ENCODE measurements around the gene MOGAT2.
A peak's percentile ranks its signal among the peaks of the same experiment; 100 is the strongest.

MOGAT2 gene

GRCh38 chr11:75777461-75778110, 59.9 kb downstream of the MOGAT2 start:
- Histone ChIP-seq H3K4me1 (ENCODE audit: control insufficient read depth in 5 of 5, insufficient read depth in 5 of 5, low read length in 5 of 5) (peaks cover 3 to 92% (median 59%) of the 10 kb centered on the region in 5 donors), H3K36me3 (ENCODE audit: control insufficient read depth in 5 of 5, insufficient read depth in 5 of 5, low read length in 5 of 5) (peaks cover 0 to 79% (median 44%) of the 10 kb centered on the region in 5 donors), H3K9me3 (ENCODE audit: control insufficient read depth in 5 of 5, low read length in 5 of 5) (no peaks in the 10 kb centered on the region), H3K27me3 (ENCODE audit: control insufficient read depth in 5 of 5, insufficient read depth in 4 of 5, low read length in 5 of 5) (no peaks in the 10 kb centered on the region), H3K4me3 (ENCODE audit: low read depth in 1 of 5, low read length in 5 of 5) (no peak overlapping the region), H3K27ac (ENCODE audit: low read depth, low read length) (peak overlapping the region; percentile 96), H3K9ac (ENCODE audit: low read length in 5 of 5) (peak overlapping the region in 3 of 5 donors; percentile 5 to 54 (median 42))

DNA sequence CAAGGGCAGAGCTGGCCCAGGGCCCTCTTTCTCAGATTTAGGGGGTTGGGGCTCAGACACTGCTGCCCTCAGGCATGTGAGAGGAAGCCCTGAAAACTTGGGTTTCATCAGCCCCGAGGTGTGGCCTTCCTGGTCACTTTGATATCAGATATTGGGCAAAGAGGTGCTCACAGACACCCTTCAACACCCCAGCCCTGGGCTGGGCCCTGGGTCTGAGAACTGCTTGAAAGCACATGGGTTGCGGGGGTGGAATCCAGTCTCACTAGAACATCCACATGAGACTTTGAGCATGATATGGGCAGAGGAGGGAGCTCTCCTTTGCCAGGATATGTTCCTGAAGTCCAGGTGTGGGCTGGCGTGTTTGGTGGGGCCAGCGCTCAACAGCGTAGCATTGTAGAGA, 61.3 kb downstream of the MOGAT2 start:
- H3K4me1 ChIP-seq (ENCODE audit: control insufficient read depth in 5 of 5, insufficient read depth in 5 of 5, low read length in 5 of 5) = peaks cover 0 to 81% (median 45%) of the 10 kb centered on the region in 5 donors
- no peaks in the 10 kb centered on the region for H3K9me3 ChIP-seq (ENCODE audit: control insufficient read depth in 5 of 5, low read length in 5 of 5)
- H3K4me3 ChIP-seq (ENCODE audit: low read depth in 1 of 5, low read length in 5 of 5) = no peak overlapping the region

GRCh38 chr11:75779960-75780359, 62.3 kb downstream of the MOGAT2 start:
- Histone ChIP-seq H3K9me3 (ENCODE audit: control insufficient read depth in 5 of 5, low read length in 5 of 5) (no peaks in the 10 kb centered on the region), H3K27me3 (ENCODE audit: control insufficient read depth in 5 of 5, insufficient read depth in 4 of 5, low read length in 5 of 5) (no peaks in the 10 kb centered on the region), H3K4me3 (ENCODE audit: low read depth in 1 of 5, low read length in 5 of 5) (no peak overlapping the region), H3K27ac (ENCODE audit: low read depth, low read length) (peak overlapping the region; percentile 58), H3K4me1 (ENCODE audit: control insufficient read depth in 5 of 5, insufficient read depth in 5 of 5, low read length in 5 of 5) (peaks cover 0 to 78% (median 36%) of the 10 kb centered on the region in 5 donors), H3K9ac (ENCODE audit: low read length in 5 of 5) (peak overlapping the region in 2 of 5 donors; percentile 26 to 38), H3K36me3 (ENCODE audit: control insufficient read depth in 5 of 5, insufficient read depth in 5 of 5, low read length in 5 of 5) (peaks cover 0 to 88% (median 57%) of the 10 kb centered on the region in 5 donors)

More for the DNA sequence above, 61.3 kb downstream of the MOGAT2 start:
- no peaks in the 10 kb centered on the region for H3K27me3 ChIP-seq (ENCODE audit: control insufficient read depth in 5 of 5, insufficient read depth in 4 of 5, low read length in 5 of 5)
- peak overlapping the region in 3 of 5 donors; percentile 17 to 26 (median 24) for H3K9ac ChIP-seq (ENCODE audit: low read length in 5 of 5)
- H3K27ac ChIP-seq (ENCODE audit: low read depth, low read length) = peak overlapping the region; percentile 58
- peaks cover 0 to 86% (median 49%) of the 10 kb centered on the region in 5 donors for H3K36me3 ChIP-seq (ENCODE audit: control insufficient read depth in 5 of 5, insufficient read depth in 5 of 5, low read length in 5 of 5)

DNA sequence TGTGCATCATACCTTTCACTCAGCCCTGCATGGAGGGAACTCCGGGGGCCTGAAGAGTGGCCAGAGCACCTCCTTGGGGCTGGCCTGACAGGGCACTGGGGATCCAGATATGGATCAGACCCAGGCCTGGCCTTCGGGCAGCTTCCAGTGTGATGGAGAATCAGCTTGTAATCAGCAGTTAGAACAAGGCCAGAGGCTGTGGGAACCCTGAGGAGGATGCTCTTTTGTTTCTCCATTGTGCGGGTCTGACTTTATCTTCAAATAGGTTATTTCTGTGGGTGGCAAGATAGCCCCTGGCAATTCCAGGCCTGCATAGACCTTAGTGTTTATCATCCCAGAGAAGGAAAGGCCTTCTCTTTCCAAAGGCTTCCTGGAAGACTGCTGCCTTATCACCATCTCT, 63.2 kb downstream of the MOGAT2 start:
- Histone ChIP-seq H3K36me3 (ENCODE audit: control insufficient read depth in 5 of 5, insufficient read depth in 5 of 5, low read length in 5 of 5) (peaks cover 0 to 88% (median 61%) of the 10 kb centered on the region in 5 donors), H3K9me3 (ENCODE audit: control insufficient read depth in 5 of 5, low read length in 5 of 5) (no peaks in the 10 kb centered on the region), H3K4me3 (ENCODE audit: low read depth in 1 of 5, low read length in 5 of 5) (no peak overlapping the region), H3K27ac (ENCODE audit: low read depth, low read length) (no peak overlapping the region), H3K4me1 (ENCODE audit: control insufficient read depth in 5 of 5, insufficient read depth in 5 of 5, low read length in 5 of 5) (peaks cover 0 to 76% (median 34%) of the 10 kb centered on the region in 5 donors), H3K27me3 (ENCODE audit: control insufficient read depth in 5 of 5, insufficient read depth in 4 of 5, low read length in 5 of 5) (no peaks in the 10 kb centered on the region), H3K9ac (ENCODE audit: low read length in 5 of 5) (no peak overlapping the region)

DNA sequence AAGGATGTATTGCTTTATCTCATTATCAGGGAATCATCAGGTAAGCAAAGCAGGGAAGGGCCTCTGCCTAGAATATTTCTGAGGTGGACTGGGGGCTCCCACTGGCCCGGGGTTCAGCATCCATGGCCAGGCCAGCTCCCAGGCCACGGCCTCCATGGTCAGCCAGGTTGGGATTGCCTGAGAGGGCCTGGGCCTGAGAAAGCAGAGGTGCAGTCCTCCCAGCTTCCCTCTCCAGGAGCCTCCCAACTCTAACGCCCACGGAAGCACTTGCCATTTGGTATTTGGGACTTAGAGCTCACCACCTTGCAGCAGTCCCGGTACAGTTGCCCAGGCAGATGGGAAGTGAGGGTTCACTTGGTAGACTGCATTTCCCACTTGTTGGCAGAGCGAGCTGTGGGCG, 63.7 kb downstream of the MOGAT2 start:
- H3K9ac ChIP-seq (ENCODE audit: low read length in 5 of 5) = no peak overlapping the region
- peak overlapping the region; percentile 37 for H3K27ac ChIP-seq (ENCODE audit: low read depth, low read length)
- peaks cover 0 to 76% (median 31%) of the 10 kb centered on the region in 5 donors for H3K4me1 ChIP-seq (ENCODE audit: control insufficient read depth in 5 of 5, insufficient read depth in 5 of 5, low read length in 5 of 5)
- no peak overlapping the region for H3K4me3 ChIP-seq (ENCODE audit: low read depth in 1 of 5, low read length in 5 of 5)
- H3K36me3 ChIP-seq (ENCODE audit: control insufficient read depth in 5 of 5, insufficient read depth in 5 of 5, low read length in 5 of 5) = peaks cover 0 to 88% (median 61%) of the 10 kb centered on the region in 5 donors
- H3K27me3 ChIP-seq (ENCODE audit: control insufficient read depth in 5 of 5, insufficient read depth in 4 of 5, low read length in 5 of 5) = no peaks in the 10 kb centered on the region
- H3K9me3 ChIP-seq (ENCODE audit: control insufficient read depth in 5 of 5, low read length in 5 of 5) = no peaks in the 10 kb centered on the region

GRCh38 chr11:75781831-75782230, 64.2 kb downstream of the MOGAT2 start:
- Histone ChIP-seq H3K27me3 (ENCODE audit: control insufficient read depth in 5 of 5, insufficient read depth in 4 of 5, low read length in 5 of 5) (no peaks in the 10 kb centered on the region), H3K27ac (ENCODE audit: low read depth, low read length) (peak overlapping the region; percentile 37), H3K9ac (ENCODE audit: low read length in 5 of 5) (peak overlapping the region in 1 of 5 donors; percentile 6), H3K36me3 (ENCODE audit: control insufficient read depth in 5 of 5, insufficient read depth in 5 of 5, low read length in 5 of 5) (peaks cover 0 to 88% (median 59%) of the 10 kb centered on the region in 5 donors), H3K4me1 (ENCODE audit: control insufficient read depth in 5 of 5, insufficient read depth in 5 of 5, low read length in 5 of 5) (peaks cover 0 to 73% (median 26%) of the 10 kb centered on the region in 5 donors), H3K4me3 (ENCODE audit: low read depth in 1 of 5, low read length in 5 of 5) (no peak overlapping the region), H3K9me3 (ENCODE audit: control insufficient read depth in 5 of 5, low read length in 5 of 5) (no peaks in the 10 kb centered on the region)
